ENCODE measurements around the gene DPM1. TPM values are rescaled to one million over a fixed set of nuclear protein-coding genes. Genes with fewer than 3 reads are reported as not detected.

The DPM1 gene
- total RNA-seq, 1 donor from 2014 or later = 31.7 TPM

GRCh38 chr20:50898475-50898874 is 59.9 kb downstream of the DPM1 start:
- no peak for DNase-seq (ENCODE audit: low spot score)

GRCh38 chr20:50895111-50895830 is 63.1 kb downstream of the DPM1 start:
- no peak for DNase-seq (ENCODE audit: low spot score)

- DNase-seq (ENCODE audit: low spot score) = no peak
These were observed 64.7 kb downstream of the DPM1 start for GRCh38 chr20:50893620-50894019.

- DNase-seq (ENCODE audit: low spot score) = no peak
These were observed 65.9 kb downstream of the DPM1 start for GRCh38 chr20:50892394-50892793.

- no peak for DNase-seq (ENCODE audit: low spot score)
These were observed 67.2 kb downstream of the DPM1 start for GRCh38 chr20:50891138-50891537.

- DNase-seq (ENCODE audit: low spot score) = no peak
These were observed 70.8 kb downstream of the DPM1 start for GRCh38 chr20:50887576-50887975.

- DNase-seq (ENCODE audit: low spot score) = no peak
These were observed 72.0 kb downstream of the DPM1 start for GRCh38 chr20:50886184-50886790.

- DNase-seq (ENCODE audit: low spot score) = no peak
These were observed 72.6 kb downstream of the DPM1 start for GRCh38 chr20:50885781-50886180.

GRCh38 chr20:50885068-50885467 is 73.3 kb downstream of the DPM1 start:
- no peak for DNase-seq (ENCODE audit: low spot score)

Other genes starting within 250 kb of the DPM1 start
- 41.1 TPM for gene PARD6B, start 227.0 kb downstream of the DPM1 start, total RNA-seq
- gene BCAS4, start 163.5 kb downstream of the DPM1 start, total RNA-seq = 8.2 TPM
- gene ADNP, start 27.1 kb downstream of the DPM1 start, total RNA-seq = 68.9 TPM
- gene MOCS3, start 286 bp upstream of the DPM1 start, total RNA-seq = 5.2 TPM
- gene KCNG1, start 64.6 kb upstream of the DPM1 start, total RNA-seq = 9.9 TPM